WTC11 (cell line): ENCODE measurements around the gene MAGI2.

Source experiments
- CTCF ChIP-seq: fragments of 200-600 bp; IDR thresholded peaks from 2 replicates; pipeline ENCODE4 v1.8.0; 2022; ENCODE audit warnings: antibody characterized with exemption
- FOXK1 ChIP-seq: sonication (generic); formaldehyde crosslinking; IDR thresholded peaks from 2 replicates; pipeline ENCODE4 v1.8.0; 2022; ENCODE audit warnings: mild to moderate bottlenecking, moderate library complexity, missing genetic modification reagents
- FOXP1 ChIP-seq: sonication (generic); formaldehyde crosslinking; IDR thresholded peaks from 2 replicates; pipeline ENCODE4 v1.8.0; 2022; ENCODE audit warnings: missing genetic modification reagents, mild to moderate bottlenecking, moderate library complexity, borderline replicate concordance
- NR2C2 ChIP-seq: sonication (generic); formaldehyde crosslinking; IDR thresholded peaks from 2 replicates; pipeline ENCODE4 v1.8.0; 2022; ENCODE audit warnings: mild to moderate bottlenecking, missing genetic modification reagents
- PRRX2 ChIP-seq: fragments of 250-450 bp; sonication (Bioruptor Pico); IDR thresholded peaks from 2 replicates; pipeline ENCODE4 v1.8.0; 2021; ENCODE audit warnings: mild to moderate bottlenecking
- SP1 ChIP-seq: sonication (generic); formaldehyde crosslinking; conservative IDR thresholded peaks from 2 replicates; pipeline ENCODE4 v1.8.1; 2022; ENCODE audit warnings: missing genetic modification reagents
- ZNF138 ChIP-seq: sonication (generic); formaldehyde crosslinking; conservative IDR thresholded peaks from 2 replicates; pipeline ENCODE4 v1.8.1; 2022; ENCODE audit warnings: mild to moderate bottlenecking, moderate library complexity, missing genetic modification reagents
- ZNF671 ChIP-seq: fragments of 250-450 bp; sonication (Bioruptor Pico); IDR thresholded peaks from 2 replicates; pipeline ENCODE4 v1.8.0; 2021; ENCODE audit warnings: mild to moderate bottlenecking

- TF ChIP-seq CTCF (no peak), NR2C2 (CRISPR knock-in tag) (no peak), FOXK1 (CRISPR knock-in tag) (no peak), ZNF671 (CRISPR knock-in tag) (no peak), PRRX2 (no peak), ZNF138 (no peak), FOXP1 (CRISPR knock-in tag) (no peak), SP1 (CRISPR knock-in tag) (no peak)
Observed at GRCh38 chr7:79376299-79377025, 77.0 kb downstream of the MAGI2 start.
